HFF-Myc (cell line): ENCODE measurements around the gene PRSS8.
"Not testable (repeated sequence)": the region's sequence is repeated elsewhere in the genome, so short reads cannot be mapped to it uniquely, and the experiment has no call there.

ENCODE experiments used
- DNase-seq: peaks from one replicate; pipeline ENCODE4 v3.0.0-alpha.2; 2011; ENCODE audit warnings: low read depth; ENCODE audit errors: extremely low read depth
- H3K4me3 ChIP-seq: replicated peaks from 2 replicates; pipeline ENCODE4 v1.5.1; 2011; ENCODE audit warnings: low read depth, mild to moderate bottlenecking, control low read depth, low read length
- CTCF ChIP-seq: IDR thresholded peaks from 2 replicates; pipeline ENCODE4 v1.5.1; 2012; ENCODE audit warnings: mild to moderate bottlenecking, low read depth, low read length, control low read depth; ENCODE audit errors: missing control alignments

Gene PRSS8

GRCh38 chr16:31179219-31179746 is 43.8 kb upstream of the PRSS8 start:
- no peak for DNase-seq
- TF ChIP-seq CTCF = no peak
- H3K4me3 ChIP-seq = peak overlapping the region; percentile 86

DNA sequence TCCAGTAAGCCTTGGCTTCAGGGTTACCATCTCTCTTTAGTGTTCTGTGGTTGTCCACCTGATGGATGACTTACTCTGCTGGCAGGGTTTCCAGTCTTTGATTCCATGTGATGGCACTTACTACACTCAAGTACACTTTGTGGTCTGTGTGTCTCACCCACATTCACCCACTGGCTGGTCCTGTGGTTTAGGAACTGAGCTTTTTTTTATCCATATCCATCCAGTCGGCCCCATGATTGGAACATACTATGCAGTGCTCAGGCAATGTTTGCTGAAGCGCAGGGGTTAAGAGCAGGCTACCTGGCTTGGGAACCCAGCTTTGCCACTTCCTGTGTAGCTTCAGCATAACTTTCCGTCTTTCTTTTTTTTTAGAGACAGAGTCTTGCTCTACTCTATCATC is 41.6 kb upstream of the PRSS8 start:
- DNase-seq = peak; percentile 29

DNA sequence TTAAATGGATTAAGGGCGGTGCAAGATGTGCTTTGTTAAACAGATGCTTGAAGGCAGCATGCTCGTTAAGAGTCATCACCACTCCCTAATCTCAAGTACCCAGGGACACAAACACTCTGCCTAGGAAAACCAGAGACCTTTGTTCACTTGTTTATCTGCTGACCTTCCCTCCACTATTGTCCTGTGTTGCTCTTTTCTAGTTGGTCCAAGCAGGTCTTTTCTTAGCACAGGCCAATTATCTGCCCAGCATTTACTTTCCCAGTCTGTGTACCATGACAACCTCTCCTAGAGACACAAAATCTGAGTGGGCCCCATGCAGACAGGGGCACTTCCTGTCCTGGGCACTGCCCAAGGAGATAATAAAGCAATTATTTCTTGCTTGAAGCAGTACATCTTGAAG is 34.5 kb upstream of the PRSS8 start:
- H3K4me3 ChIP-seq, DNase-seq: not testable (repeated sequence)

More for the DNA sequence above, 41.6 kb upstream of the PRSS8 start:
- TF ChIP-seq CTCF = no peak
- H3K4me3 ChIP-seq = no peak overlapping the region

DNA sequence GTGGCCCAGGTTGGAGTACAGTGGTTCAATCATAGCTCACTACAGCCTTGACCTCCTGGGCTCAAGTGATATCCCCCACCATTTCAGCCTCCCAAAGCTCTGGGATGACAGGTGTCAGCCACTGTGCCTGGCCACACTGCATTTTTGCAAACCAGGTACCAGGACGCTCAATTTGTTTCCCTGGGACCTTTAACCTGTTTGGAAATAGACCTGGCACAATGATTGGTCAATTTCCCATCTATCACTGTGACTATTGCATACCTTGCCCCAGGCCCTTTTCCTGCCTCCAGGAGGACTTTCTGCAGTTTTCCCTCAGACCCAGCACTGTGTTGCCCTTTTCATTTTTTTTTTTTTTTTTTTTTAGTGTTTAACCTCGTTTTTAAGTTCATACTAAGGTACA is 33.3 kb upstream of the PRSS8 start:
- no peak for TF ChIP-seq CTCF
- H3K4me3 ChIP-seq = no peak overlapping the region
- DNase-seq = no peak

DNA sequence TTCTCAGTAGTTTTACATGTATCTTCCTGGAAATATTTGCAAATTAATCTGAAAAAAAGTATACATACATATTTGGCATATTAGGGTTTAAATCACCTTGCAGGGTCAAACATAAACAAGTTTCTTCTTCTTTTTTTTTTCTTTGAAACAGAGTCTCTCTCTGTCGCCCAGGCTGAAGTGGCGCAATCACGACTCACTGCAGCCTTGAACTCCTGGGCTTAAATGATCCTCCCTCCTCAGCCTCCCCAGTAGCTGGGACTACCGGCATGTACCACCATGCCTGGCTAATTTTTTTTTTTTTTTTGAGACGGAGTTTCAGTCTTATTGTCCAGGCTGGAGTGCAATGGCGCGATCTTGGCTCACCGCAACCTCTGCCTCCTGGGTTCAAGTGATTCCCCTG is 31.8 kb upstream of the PRSS8 start:
- TF ChIP-seq CTCF = no peak
- no peak overlapping the region for H3K4me3 ChIP-seq
- no peak for DNase-seq

DNA sequence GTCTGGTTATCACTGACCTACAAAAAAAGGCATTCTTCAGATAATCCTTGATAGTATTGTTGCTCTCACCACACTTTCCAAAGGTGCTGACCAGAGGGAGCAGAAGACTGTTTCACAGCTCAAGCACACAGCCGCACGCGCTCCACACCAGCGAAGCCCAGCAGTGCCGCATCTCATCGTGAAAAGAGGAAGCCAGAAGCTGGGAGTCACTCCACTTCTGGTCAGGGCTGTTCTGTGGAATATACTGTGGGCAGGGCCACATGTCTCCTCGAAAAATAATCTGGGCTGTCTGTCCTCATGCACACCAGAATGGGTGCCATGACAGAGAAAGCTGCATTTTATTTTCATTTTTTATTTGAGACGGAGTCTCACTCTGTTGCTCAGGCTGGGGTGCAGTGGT is 21.6 kb upstream of the PRSS8 start:
- H3K4me3 ChIP-seq = no peak overlapping the region
- TF ChIP-seq CTCF = no peak
- no peak for DNase-seq

- H3K4me3 ChIP-seq, DNase-seq: not testable (repeated sequence)
These were observed 15.4 kb upstream of the PRSS8 start for GRCh38 chr16:31150976-31151375.

GRCh38 chr16:31149894-31150890 is 14.7 kb upstream of the PRSS8 start, which contains the start of gene PRSS36:
Gene PRSS36, minus strand, starts transcription at chr16:31150066. Its CDS starts 31 bp downstream, at chr16:31150035.
- no peak for DNase-seq
- no peak for TF ChIP-seq CTCF
- H3K4me3 ChIP-seq = no peak within 1 kb of the TSS
